ENCODE results near the gene EBF3. TPM values are rescaled to one million over a fixed set of nuclear protein-coding genes. Genes with fewer than 3 reads are reported as not detected.

Gene EBF3
- total RNA-seq, 1 experiment from 2014 or later = 56.2 TPM

GRCh38 chr10:129927351-129928120, 36.5 kb downstream of the EBF3 start:
- H3K4me1 ChIP-seq (ENCODE audit: insufficient read depth, low read length, poor library complexity, severe bottlenecking) = no peaks in the 10 kb centered on the region
- peaks cover 5% of the 10 kb centered on the region for H3K36me3 ChIP-seq (ENCODE audit: insufficient read depth, low read length, poor library complexity, severe bottlenecking)
- no peaks in the 10 kb centered on the region for H3K9me3 ChIP-seq (ENCODE audit: low read depth, low read length, poor library complexity, severe bottlenecking)
- DNase-seq (ENCODE audit: low spot score) = no peak
- no peak overlapping the region for H3K4me3 ChIP-seq (ENCODE audit: low read depth, low read length, poor library complexity, severe bottlenecking)
- no peak for TF ChIP-seq EZH2 (IDR thresholded peaks at IDR 0.05; ENCODE audit: borderline replicate concordance, low read depth, low read length, poor library complexity, severe bottlenecking)
- no peak for TF ChIP-seq CTCF (conservative IDR thresholded peaks at IDR 0.05; ENCODE audit: low read depth, low read length)
- no peaks in the 10 kb centered on the region for H3K27me3 ChIP-seq (replicated peaks; ENCODE audit: insufficient read depth, low read depth, low read length, poor library complexity)
- POLR2A ChIA-PET (ENCODE audit: low non-redundant PET) = no interaction called here
- H3K27ac ChIP-seq (ENCODE audit: low read depth, low read length, poor library complexity, severe bottlenecking) = peak overlapping the region; percentile 40
- intact Hi-C loops (cut with micrococcal nuclease; ENCODE audit: unreplicated experiment) = no loop called here
- CTCF ChIA-PET = no interaction called here
- no TSS peak for BruUV-seq (replicated peaks)

GRCh38 chr10:129926066-129927055, 37.7 kb downstream of the EBF3 start:
- ChIA-PET CTCF (no interaction called here), POLR2A (ENCODE audit: low non-redundant PET) (no interaction called here)
- no peak for DNase-seq (ENCODE audit: low spot score)
- no peaks in the 10 kb centered on the region for H3K27me3 ChIP-seq (replicated peaks; ENCODE audit: insufficient read depth, low read depth, low read length, poor library complexity)
- no peak overlapping the region for H3K27ac ChIP-seq (ENCODE audit: low read depth, low read length, poor library complexity, severe bottlenecking)
- no peaks in the 10 kb centered on the region for H3K9me3 ChIP-seq (ENCODE audit: low read depth, low read length, poor library complexity, severe bottlenecking)
- no peak overlapping the region for H3K4me3 ChIP-seq (ENCODE audit: low read depth, low read length, poor library complexity, severe bottlenecking)
- TF ChIP-seq EZH2 (IDR thresholded peaks at IDR 0.05; ENCODE audit: borderline replicate concordance, low read depth, low read length, poor library complexity, severe bottlenecking) = no peak
- TF ChIP-seq CTCF (conservative IDR thresholded peaks at IDR 0.05; ENCODE audit: low read depth, low read length) = no peak
- H3K4me1 ChIP-seq (ENCODE audit: insufficient read depth, low read length, poor library complexity, severe bottlenecking) = no peaks in the 10 kb centered on the region
- H3K36me3 ChIP-seq (ENCODE audit: insufficient read depth, low read length, poor library complexity, severe bottlenecking) = peaks cover 5% of the 10 kb centered on the region
- BruUV-seq (replicated peaks) = no TSS peak
- intact Hi-C loops (cut with micrococcal nuclease; ENCODE audit: unreplicated experiment) = no loop called here

- DNase-seq (ENCODE audit: low spot score) = no peak
- ChIA-PET CTCF (no interaction called here), POLR2A (ENCODE audit: low non-redundant PET) (no interaction called here)
- H3K27me3 ChIP-seq (replicated peaks; ENCODE audit: insufficient read depth, low read depth, low read length, poor library complexity) = no peaks in the 10 kb centered on the region
- no peaks in the 10 kb centered on the region for H3K4me1 ChIP-seq (ENCODE audit: insufficient read depth, low read length, poor library complexity, severe bottlenecking)
- no TSS peak for BruUV-seq (replicated peaks)
- intact Hi-C loops (cut with micrococcal nuclease; ENCODE audit: unreplicated experiment) = no loop called here
- H3K4me3 ChIP-seq (ENCODE audit: low read depth, low read length, poor library complexity, severe bottlenecking) = no peak overlapping the region
- TF ChIP-seq CTCF (conservative IDR thresholded peaks at IDR 0.05; ENCODE audit: low read depth, low read length) (no peak), EZH2 (IDR thresholded peaks at IDR 0.05; ENCODE audit: borderline replicate concordance, low read depth, low read length, poor library complexity, severe bottlenecking) (no peak)
- H3K27ac ChIP-seq (ENCODE audit: low read depth, low read length, poor library complexity, severe bottlenecking) = no peak overlapping the region
- peaks cover 10% of the 10 kb centered on the region for H3K36me3 ChIP-seq (ENCODE audit: insufficient read depth, low read length, poor library complexity, severe bottlenecking)
- H3K9me3 ChIP-seq (ENCODE audit: low read depth, low read length, poor library complexity, severe bottlenecking) = no peaks in the 10 kb centered on the region
Observed at GRCh38 chr10:129924375-129925085, 39.5 kb downstream of the EBF3 start.

Data from A673 (cell line).